ENCODE data around the gene PEX19.

PEX19 gene

GRCh38 chr1:160326418-160326817, 41.5 kb upstream of the PEX19 start:
- Histone ChIP-seq H3K4me1 (ENCODE audit: control insufficient read depth in 2 of 2, insufficient read depth in 1 of 2, low read depth in 1 of 2, low read length in 2 of 2) (peaks cover 0 to 2% of the 10 kb centered on the region in 2 donors), H3K14ac (ENCODE audit: low read length) (no peak overlapping the region), H2BK120ac (ENCODE audit: low read depth, low read length) (no peak overlapping the region), H3K4me3 (ENCODE audit: low read length in 2 of 2) (no peak overlapping the region), H3K27me3 (ENCODE audit: control insufficient read depth in 3 of 3, insufficient read depth in 3 of 3, low read depth in 1 of 3, low read length in 3 of 3) (no peaks in the 10 kb centered on the region), H2BK5ac (ENCODE audit: low read length) (no peak overlapping the region), H3K9me3 (replicated peaks in 1 of 2; ENCODE audit: control insufficient read depth in 2 of 2, insufficient read depth in 1 of 2, low read depth in 1 of 2, low read length in 2 of 2) (no peaks in the 10 kb centered on the region), H3K4ac (ENCODE audit: low read length) (no peak overlapping the region), H2BK15ac (ENCODE audit: low read length) (no peak overlapping the region), H3K79me1 (ENCODE audit: low read depth, low read length) (peaks cover under 1% of the 10 kb centered on the region), H3K23ac (ENCODE audit: low read depth, low read length, poor library complexity) (no peak overlapping the region), H2BK12ac (ENCODE audit: low read length) (no peak overlapping the region), H4K8ac (ENCODE audit: low read depth, low read length) (no peak overlapping the region), H3K4me2 (ENCODE audit: insufficient read depth, low read length, poor library complexity, severe bottlenecking) (no peak overlapping the region), H2AK5ac (ENCODE audit: low read depth, low read length) (no peak overlapping the region), H3K36me3 (replicated peaks in 1 of 2; ENCODE audit: control insufficient read depth in 2 of 2, insufficient read depth in 2 of 2, low read length in 2 of 2) (peaks cover 20 to 99% of the 10 kb centered on the region in 2 donors), H3K27ac (replicated peaks; ENCODE audit: low read length) (no peak overlapping the region), H2AFZ (ENCODE audit: low read length) (no peak overlapping the region), H3K18ac (ENCODE audit: low read length) (no peak overlapping the region), H3K9ac (ENCODE audit: low read depth, low read length, poor library complexity) (no peak overlapping the region), H4K91ac (ENCODE audit: low read depth, low read length, poor library complexity) (no peak overlapping the region)
- WGBS, 2 donors (ENCODE audit: extremely low coverage in 2 of 2, insufficient read length in 2 of 2, insufficient replicate concordance in 1 of 2), result no CpG with 5 or more reads among the region's 5 CpGs
- no peak for DNase-seq (ENCODE audit: low spot score)

GRCh38 chr1:160325252-160325651, 40.3 kb upstream of the PEX19 start:
- Histone ChIP-seq H3K18ac (ENCODE audit: low read length) (no peak overlapping the region), H3K14ac (ENCODE audit: low read length) (no peak overlapping the region), H4K91ac (ENCODE audit: low read depth, low read length, poor library complexity) (no peak overlapping the region), H3K4ac (ENCODE audit: low read length) (no peak overlapping the region), H3K23ac (ENCODE audit: low read depth, low read length, poor library complexity) (no peak overlapping the region), H2BK15ac (ENCODE audit: low read length) (no peak overlapping the region), H3K79me1 (ENCODE audit: low read depth, low read length) (peaks cover 2% of the 10 kb centered on the region), H3K4me1 (ENCODE audit: control insufficient read depth in 2 of 2, insufficient read depth in 1 of 2, low read depth in 1 of 2, low read length in 2 of 2) (peaks cover 0 to 2% of the 10 kb centered on the region in 2 donors), H3K4me2 (ENCODE audit: insufficient read depth, low read length, poor library complexity, severe bottlenecking) (no peak overlapping the region), H3K4me3 (ENCODE audit: low read length in 2 of 2) (no peak overlapping the region), H3K27me3 (ENCODE audit: control insufficient read depth in 3 of 3, insufficient read depth in 3 of 3, low read depth in 1 of 3, low read length in 3 of 3) (no peaks in the 10 kb centered on the region), H2BK120ac (ENCODE audit: low read depth, low read length) (no peak overlapping the region), H3K9ac (ENCODE audit: low read depth, low read length, poor library complexity) (no peak overlapping the region), H2AFZ (ENCODE audit: low read length) (no peak overlapping the region), H4K8ac (ENCODE audit: low read depth, low read length) (no peak overlapping the region), H2BK5ac (ENCODE audit: low read length) (no peak overlapping the region), H2AK5ac (ENCODE audit: low read depth, low read length) (no peak overlapping the region), H2BK12ac (ENCODE audit: low read length) (no peak overlapping the region), H3K9me3 (replicated peaks in 1 of 2; ENCODE audit: control insufficient read depth in 2 of 2, insufficient read depth in 1 of 2, low read depth in 1 of 2, low read length in 2 of 2) (no peaks in the 10 kb centered on the region), H3K27ac (replicated peaks; ENCODE audit: low read length) (no peak overlapping the region), H3K36me3 (replicated peaks in 1 of 2; ENCODE audit: control insufficient read depth in 2 of 2, insufficient read depth in 2 of 2, low read length in 2 of 2) (peaks cover 17 to 96% of the 10 kb centered on the region in 2 donors)
- no CpG with 5 or more reads among the region's 4 CpGs for WGBS, 2 donors (ENCODE audit: extremely low coverage in 2 of 2, insufficient read length in 2 of 2, insufficient replicate concordance in 1 of 2)
- no peak for DNase-seq (ENCODE audit: low spot score)

GRCh38 chr1:160322831-160323230, 37.9 kb upstream of the PEX19 start:
- H3K4me3 ChIP-seq (ENCODE audit: low read length in 2 of 2), result no peak overlapping the region
- WGBS, 2 donors (ENCODE audit: extremely low coverage in 2 of 2, insufficient read length in 2 of 2, insufficient replicate concordance in 1 of 2), result no CpG with 5 or more reads among the region's 6 CpGs
- H3K23ac ChIP-seq (ENCODE audit: low read depth, low read length, poor library complexity), result no peak overlapping the region
- peaks cover 0 to 10% of the 10 kb centered on the region in 2 donors for H3K9me3 ChIP-seq (replicated peaks in 1 of 2; ENCODE audit: control insufficient read depth in 2 of 2, insufficient read depth in 1 of 2, low read depth in 1 of 2, low read length in 2 of 2)
- no peak overlapping the region for H3K18ac ChIP-seq (ENCODE audit: low read length)
- H3K14ac ChIP-seq (ENCODE audit: low read length), result no peak overlapping the region
- peaks cover 2% of the 10 kb centered on the region for H3K79me1 ChIP-seq (ENCODE audit: low read depth, low read length)
- H3K4ac ChIP-seq (ENCODE audit: low read length), result no peak overlapping the region
- DNase-seq (ENCODE audit: low spot score), result no peak
- no peak overlapping the region for H2AFZ ChIP-seq (ENCODE audit: low read length)
- H3K27me3 ChIP-seq (ENCODE audit: control insufficient read depth in 3 of 3, insufficient read depth in 3 of 3, low read depth in 1 of 3, low read length in 3 of 3), result no peaks in the 10 kb centered on the region
- no peak overlapping the region for H2BK5ac ChIP-seq (ENCODE audit: low read length)
- no peak overlapping the region for H3K9ac ChIP-seq (ENCODE audit: low read depth, low read length, poor library complexity)
- H3K36me3 ChIP-seq (replicated peaks in 1 of 2; ENCODE audit: control insufficient read depth in 2 of 2, insufficient read depth in 2 of 2, low read length in 2 of 2), result peaks cover 13 to 94% of the 10 kb centered on the region in 2 donors
- H4K8ac ChIP-seq (ENCODE audit: low read depth, low read length), result no peak overlapping the region
- no peak overlapping the region for H4K91ac ChIP-seq (ENCODE audit: low read depth, low read length, poor library complexity)
- H3K4me2 ChIP-seq (ENCODE audit: insufficient read depth, low read length, poor library complexity, severe bottlenecking), result no peak overlapping the region
- H2BK120ac ChIP-seq (ENCODE audit: low read depth, low read length), result no peak overlapping the region
- no peak overlapping the region for H3K27ac ChIP-seq (replicated peaks; ENCODE audit: low read length)
- no peak overlapping the region for H2BK15ac ChIP-seq (ENCODE audit: low read length)
- H2AK5ac ChIP-seq (ENCODE audit: low read depth, low read length), result no peak overlapping the region
- H3K4me1 ChIP-seq (ENCODE audit: control insufficient read depth in 2 of 2, insufficient read depth in 1 of 2, low read depth in 1 of 2, low read length in 2 of 2), result no peaks in the 10 kb centered on the region
- H2BK12ac ChIP-seq (ENCODE audit: low read length), result no peak overlapping the region

- H2BK120ac ChIP-seq (ENCODE audit: low read depth, low read length), result no peak overlapping the region
- H3K36me3 ChIP-seq (replicated peaks in 1 of 2; ENCODE audit: control insufficient read depth in 2 of 2, insufficient read depth in 2 of 2, low read length in 2 of 2), result peaks cover 30 to 94% of the 10 kb centered on the region in 2 donors
- no peak overlapping the region for H3K23ac ChIP-seq (ENCODE audit: low read depth, low read length, poor library complexity)
- no peak overlapping the region for H2AFZ ChIP-seq (ENCODE audit: low read length)
- DNase-seq (ENCODE audit: low spot score), result no peak
- H3K79me1 ChIP-seq (ENCODE audit: low read depth, low read length), result peaks cover 2% of the 10 kb centered on the region
- H2AK5ac ChIP-seq (ENCODE audit: low read depth, low read length), result no peak overlapping the region
- H3K4me3 ChIP-seq (ENCODE audit: low read length in 2 of 2), result no peak overlapping the region
- no peak overlapping the region for H3K18ac ChIP-seq (ENCODE audit: low read length)
- no peak overlapping the region for H2BK5ac ChIP-seq (ENCODE audit: low read length)
- H4K8ac ChIP-seq (ENCODE audit: low read depth, low read length), result no peak overlapping the region
- H3K4me1 ChIP-seq (ENCODE audit: control insufficient read depth in 2 of 2, insufficient read depth in 1 of 2, low read depth in 1 of 2, low read length in 2 of 2), result no peaks in the 10 kb centered on the region
- no peak overlapping the region for H3K27ac ChIP-seq (replicated peaks; ENCODE audit: low read length)
- H3K9me3 ChIP-seq (replicated peaks in 1 of 2; ENCODE audit: control insufficient read depth in 2 of 2, insufficient read depth in 1 of 2, low read depth in 1 of 2, low read length in 2 of 2), result peaks cover 4 to 21% of the 10 kb centered on the region in 2 donors
- H2BK15ac ChIP-seq (ENCODE audit: low read length), result no peak overlapping the region
- H3K9ac ChIP-seq (ENCODE audit: low read depth, low read length, poor library complexity), result no peak overlapping the region
- H3K14ac ChIP-seq (ENCODE audit: low read length), result no peak overlapping the region
- no peak overlapping the region for H4K91ac ChIP-seq (ENCODE audit: low read depth, low read length, poor library complexity)
- H3K4me2 ChIP-seq (ENCODE audit: insufficient read depth, low read length, poor library complexity, severe bottlenecking), result no peak overlapping the region
- peaks cover 0 to 2% (median 0%) of the 10 kb centered on the region in 3 experiments for H3K27me3 ChIP-seq (ENCODE audit: control insufficient read depth in 3 of 3, insufficient read depth in 3 of 3, low read depth in 1 of 3, low read length in 3 of 3)
- H3K4ac ChIP-seq (ENCODE audit: low read length), result no peak overlapping the region
- H2BK12ac ChIP-seq (ENCODE audit: low read length), result no peak overlapping the region
- no CpG with 5 or more reads among the region's 2 CpGs for WGBS, 2 donors (ENCODE audit: extremely low coverage in 2 of 2, insufficient read length in 2 of 2, insufficient replicate concordance in 1 of 2)
Measured at GRCh38 chr1:160315359-160315758, 30.4 kb upstream of the PEX19 start.

All from neuronal stem cell (in vitro differentiated cells).